RWPE2 (cell line): ENCODE results near the gene DCHS1.

Experiments
- ATAC-seq: fragments of 200-7000 bp; cut with Tn5 transposase; 3 replicates; pipeline ENCODE4 v1.9.1; 2021; ENCODE audit warnings: low read depth
- DNase-seq: peaks from one replicate; pipeline ENCODE4 v3.0.0-alpha.2; 2020; ENCODE audit warnings: low spot score
- H3K27ac ChIP-seq: fragments of 450-650 bp; 2 replicates; pipeline ENCODE4 v1.5.1; 2017; ENCODE audit warnings: mild to moderate bottlenecking; ENCODE audit not compliant: poor library complexity, severe bottlenecking
- H3K27me3 ChIP-seq: fragments of 250-450 bp; sonication (Bioruptor Pico); 2 replicates; pipeline ENCODE4 v1.5.1; 2021; ENCODE audit warnings: mild to moderate bottlenecking, moderate library complexity; ENCODE audit not compliant: insufficient read depth, poor library complexity, severe bottlenecking
- H3K36me3 ChIP-seq: fragments of 250-450 bp; sonication (Bioruptor Pico); 2 replicates; pipeline ENCODE4 v1.5.1; 2020; ENCODE audit warnings: low read depth, mild to moderate bottlenecking, moderate library complexity
- H3K4me1 ChIP-seq: fragments of 250-450 bp; sonication (Bioruptor Pico); 2 replicates; pipeline ENCODE4 v1.5.1; 2021; ENCODE audit warnings: mild to moderate bottlenecking, moderate library complexity; ENCODE audit not compliant: insufficient read depth, poor library complexity, severe bottlenecking
- H3K4me3 ChIP-seq: fragments of 250-450 bp; sonication (Bioruptor Pico); 2 replicates; pipeline ENCODE4 v1.5.1; 2021; ENCODE audit warnings: mild to moderate bottlenecking, moderate library complexity; ENCODE audit not compliant: severe bottlenecking
- H3K9me3 ChIP-seq: fragments of 250-450 bp; sonication (Bioruptor Pico); 2 replicates; pipeline ENCODE4 v1.5.1; 2021; ENCODE audit warnings: mild to moderate bottlenecking, moderate library complexity; ENCODE audit not compliant: severe bottlenecking
- TF ChIP-seq, protein P1 (sequence below): fragments of 450-650 bp; IDR thresholded peaks from one replicate; pipeline ENCODE4 v1.5.1; 2017; ENCODE audit warnings: mild to moderate bottlenecking, moderate library complexity; ENCODE audit not compliant: poor library complexity, severe bottlenecking

Gene DCHS1

DNA sequence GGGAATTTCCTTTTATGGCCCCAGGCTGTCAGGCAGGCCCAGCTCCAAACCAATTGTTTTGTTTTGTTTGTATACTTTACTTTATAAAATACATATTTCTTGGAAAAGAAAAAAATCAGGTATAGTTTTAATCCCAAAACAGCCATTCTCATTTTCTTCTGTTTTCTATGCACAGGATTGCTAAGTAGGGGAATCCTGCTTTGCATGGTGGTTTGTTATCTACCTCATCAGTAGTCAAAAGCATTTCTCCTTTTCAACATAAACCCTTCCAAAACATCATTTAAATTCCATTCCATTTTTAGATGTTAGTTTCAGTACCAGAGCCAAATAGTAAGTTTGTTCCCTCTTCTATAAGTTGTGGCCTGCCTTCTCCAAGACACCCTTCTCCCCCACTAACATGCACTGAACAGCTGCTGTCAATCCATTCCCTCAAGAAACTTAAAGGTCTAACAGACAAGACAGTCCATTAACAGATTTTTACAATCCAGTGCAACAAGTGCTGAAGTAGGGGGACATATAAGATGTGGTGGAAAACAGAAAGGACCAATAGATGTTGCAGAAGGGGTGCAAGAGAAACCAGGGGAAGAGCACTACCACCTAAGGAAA is 48.3 kb downstream of the DCHS1 start:
- peaks cover 19% of the 10 kb centered on the region for H3K4me1 ChIP-seq
- H3K27ac ChIP-seq, result peak overlapping the region; percentile 86
- H3K27me3 ChIP-seq, result no peaks in the 10 kb centered on the region
- peaks cover 61% of the 10 kb centered on the region for H3K36me3 ChIP-seq
- TF ChIP-seq, protein P1, sequence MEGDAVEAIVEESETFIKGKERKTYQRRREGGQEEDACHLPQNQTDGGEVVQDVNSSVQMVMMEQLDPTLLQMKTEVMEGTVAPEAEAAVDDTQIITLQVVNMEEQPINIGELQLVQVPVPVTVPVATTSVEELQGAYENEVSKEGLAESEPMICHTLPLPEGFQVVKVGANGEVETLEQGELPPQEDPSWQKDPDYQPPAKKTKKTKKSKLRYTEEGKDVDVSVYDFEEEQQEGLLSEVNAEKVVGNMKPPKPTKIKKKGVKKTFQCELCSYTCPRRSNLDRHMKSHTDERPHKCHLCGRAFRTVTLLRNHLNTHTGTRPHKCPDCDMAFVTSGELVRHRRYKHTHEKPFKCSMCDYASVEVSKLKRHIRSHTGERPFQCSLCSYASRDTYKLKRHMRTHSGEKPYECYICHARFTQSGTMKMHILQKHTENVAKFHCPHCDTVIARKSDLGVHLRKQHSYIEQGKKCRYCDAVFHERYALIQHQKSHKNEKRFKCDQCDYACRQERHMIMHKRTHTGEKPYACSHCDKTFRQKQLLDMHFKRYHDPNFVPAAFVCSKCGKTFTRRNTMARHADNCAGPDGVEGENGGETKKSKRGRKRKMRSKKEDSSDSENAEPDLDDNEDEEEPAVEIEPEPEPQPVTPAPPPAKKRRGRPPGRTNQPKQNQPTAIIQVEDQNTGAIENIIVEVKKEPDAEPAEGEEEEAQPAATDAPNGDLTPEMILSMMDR, result no peak
- H3K9me3 ChIP-seq, result no peaks in the 10 kb centered on the region
- ATAC-seq, result no peak
- no peak overlapping the region for H3K4me3 ChIP-seq
- DNase-seq, result no peak

DNA sequence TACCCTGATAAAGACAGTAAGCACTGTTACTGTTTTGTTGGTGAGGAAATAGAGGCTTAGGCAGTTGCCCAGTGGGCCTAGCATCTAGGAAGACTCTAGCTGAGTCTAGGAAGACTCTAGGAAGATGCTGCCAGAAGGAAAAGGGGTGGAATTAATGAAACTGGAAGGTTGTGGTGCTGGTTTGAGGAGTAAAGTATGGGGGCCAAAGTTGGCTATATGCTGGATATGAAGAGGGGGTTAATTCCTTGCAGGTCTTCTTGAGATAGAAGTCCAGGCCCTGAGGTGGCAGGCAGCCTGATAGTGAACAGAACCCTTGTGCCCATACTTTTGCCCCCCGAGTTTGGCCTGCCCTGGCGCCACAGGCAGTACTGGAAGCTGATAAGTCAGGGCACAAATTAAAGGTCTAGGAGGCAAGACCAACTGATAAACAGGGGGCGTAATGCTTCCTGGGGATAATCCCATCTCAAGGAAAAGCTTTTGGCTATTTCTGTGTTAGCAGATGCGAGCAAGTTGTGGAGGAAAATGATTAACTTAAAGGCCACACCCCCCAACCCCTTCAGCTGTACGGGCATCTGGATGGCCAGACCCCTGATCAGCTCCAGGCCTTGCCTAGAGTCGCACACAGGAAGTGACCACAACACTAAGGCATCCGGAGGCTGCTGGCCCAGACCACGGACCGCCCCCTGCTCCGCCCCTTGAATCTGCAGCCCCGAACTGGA is 49.0 kb downstream of the DCHS1 start:
- Histone ChIP-seq H3K9me3 (no peaks in the 10 kb centered on the region), H3K27me3 (no peaks in the 10 kb centered on the region), H3K27ac (peak overlapping the region; percentile 86), H3K4me1 (peaks cover 19% of the 10 kb centered on the region), H3K4me3 (no peak overlapping the region), H3K36me3 (peaks cover 65% of the 10 kb centered on the region)
- DNase-seq (peak; percentile 94), ATAC-seq (peak; percentile 80)
- TF ChIP-seq, protein P1, result no peak

DNA sequence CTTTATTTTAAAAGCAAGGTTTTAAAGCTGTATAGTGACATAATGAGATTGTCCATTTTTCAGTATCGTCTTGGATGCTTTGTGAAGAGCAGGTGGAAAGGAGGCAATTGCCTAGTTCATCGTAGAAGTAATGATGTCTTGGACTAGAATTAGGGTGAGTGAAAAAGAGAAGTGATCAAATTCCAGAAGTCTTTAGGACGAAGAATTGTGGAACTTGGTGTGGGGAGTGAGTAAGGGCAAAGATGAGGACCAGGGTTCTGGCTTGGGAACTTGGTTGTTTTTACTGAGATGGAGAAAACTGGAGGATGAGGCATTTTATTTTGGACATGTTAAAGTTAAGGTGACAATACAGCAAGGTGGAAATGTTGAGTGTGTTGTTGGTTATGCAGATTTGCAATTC is 50.8 kb downstream of the DCHS1 start:
- Histone ChIP-seq H3K27ac (peak overlapping the region; percentile 86), H3K4me3 (peak overlapping the region; percentile 75), H3K36me3 (peaks cover 66% of the 10 kb centered on the region), H3K4me1 (peaks cover 19% of the 10 kb centered on the region), H3K27me3 (no peaks in the 10 kb centered on the region), H3K9me3 (no peaks in the 10 kb centered on the region)
- TF ChIP-seq, protein P1, result no peak
- DNase-seq, result no peak
- no peak for ATAC-seq

DNA sequence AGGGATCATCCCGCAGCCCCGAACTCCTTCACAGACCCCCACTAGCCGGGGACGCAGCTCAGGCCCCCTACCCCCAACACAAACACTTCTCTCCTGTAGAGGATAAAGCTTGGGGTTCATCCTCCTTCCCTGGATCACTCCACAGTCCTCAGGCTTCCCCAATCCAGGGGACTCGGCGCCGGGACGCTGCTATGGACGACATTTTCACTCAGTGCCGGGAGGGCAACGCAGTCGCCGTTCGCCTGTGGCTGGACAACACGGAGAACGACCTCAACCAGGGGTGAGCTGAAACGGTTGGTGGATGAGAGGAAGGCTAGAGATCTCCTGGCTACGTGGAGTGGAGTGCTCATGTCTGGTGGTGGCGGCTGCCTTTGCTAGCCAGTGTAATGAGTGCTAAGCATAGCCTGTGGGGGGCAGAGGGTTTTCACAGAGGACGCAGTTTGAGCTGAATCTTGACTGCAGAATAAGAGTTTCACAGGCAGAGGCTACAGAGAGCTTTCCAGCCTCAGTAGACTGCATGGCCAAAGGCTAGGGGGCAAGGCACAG is 51.5 kb downstream of the DCHS1 start:
- TF ChIP-seq, protein P1, result no peak
- H3K36me3 ChIP-seq, result peaks cover 66% of the 10 kb centered on the region
- peaks cover 19% of the 10 kb centered on the region for H3K4me1 ChIP-seq
- no peaks in the 10 kb centered on the region for H3K9me3 ChIP-seq
- no peaks in the 10 kb centered on the region for H3K27me3 ChIP-seq
- DNase-seq (peak; percentile 31), ATAC-seq (peak; percentile 47)
- H3K27ac ChIP-seq, result peak overlapping the region; percentile 86
- H3K4me3 ChIP-seq, result peak overlapping the region; percentile 75
